GM12891 (cell line): ENCODE measurements around the gene CTNNA3.

Experiments
- POLR2AphosphoS5 ChIP-seq: IDR thresholded peaks from 2 replicates; pipeline ENCODE4 v1.6.1; 2011; ENCODE audit warnings: low read depth, low read length, control low read depth
- TAF1 ChIP-seq: IDR thresholded peaks from 2 replicates; pipeline ENCODE4 v1.6.1; 2011; ENCODE audit warnings: low read depth, low read length, control low read depth

DNA sequence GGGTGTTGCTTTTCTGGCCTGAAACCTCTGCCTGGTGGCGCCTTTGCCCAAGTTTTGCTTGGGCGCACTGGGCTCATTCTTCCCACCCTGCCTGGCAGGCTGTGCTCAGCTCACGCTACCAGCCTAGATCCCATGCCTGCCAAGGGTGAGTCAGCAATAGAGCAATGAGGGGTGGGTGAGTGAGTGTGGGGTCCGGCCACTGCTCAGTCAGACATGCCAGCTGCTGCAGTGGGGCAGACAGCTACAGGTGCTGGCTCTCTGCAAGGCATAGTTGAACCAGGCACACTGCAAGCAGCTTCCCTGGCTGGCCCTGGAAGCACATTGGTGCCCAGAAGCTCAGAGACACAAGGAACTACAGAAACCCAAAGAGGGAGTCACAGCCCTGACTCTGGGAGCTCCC is 1451.0 kb downstream of the CTNNA3 start:
- TF ChIP-seq TAF1 (no peak), POLR2AphosphoS5 (no peak)
